ENCODE data around the gene PGLYRP2. TPM values are rescaled to one million over a fixed set of nuclear protein-coding genes. Genes with fewer than 3 reads are reported as not detected.

The PGLYRP2 gene
- polyA plus RNA-seq (2011; rRNA removed) (not detected in 2 replicates), polyA minus RNA-seq (2011; rRNA and poly(A)+ RNA removed) (not detected in 2 replicates)

GRCh38 chr19:15479391-15480345, at the start of gene PGLYRP2:
PGLYRP2 (minus strand) TSS chr19:15479501; CDS start chr19:15479371, 130 bp downstream.
- CTCF ChIA-PET, result interaction anchor here (0.7 to 1.5 kb wide), 4 partner anchors 13 to 379 kb away, joined by 3 to 4 read pairs (median 3); no protein-coding TSS in a partner anchor
- Histone ChIP-seq H3K4me3 (ENCODE audit: low read depth, low read length) (no peak within 1 kb of the TSS), H3K27me3 (ENCODE audit: control insufficient read depth, insufficient read depth, low read length) (no peaks in the 10 kb centered on the region; the same call in 1 of the 2 replicates), H3K36me3 (ENCODE audit: control insufficient read depth, insufficient read depth, low read length) (no peaks in the 10 kb centered on the region)
- TF ChIP-seq CTCF (IDR thresholded peaks at IDR 0.05; ENCODE audit: insufficient read depth, low read depth, low read length), result no peak
- POLR2A ChIA-PET, result no interaction called here
- DNase-seq (ENCODE audit: low read depth), result no peak

GRCh38 chr19:15527705-15528104, 48.4 kb upstream of the PGLYRP2 start:
- H3K27me3 ChIP-seq (ENCODE audit: control insufficient read depth, insufficient read depth, low read length), result no peaks in the 10 kb centered on the region
- DNase-seq (ENCODE audit: low read depth), result no peak
- no peaks in the 10 kb centered on the region for H3K36me3 ChIP-seq (ENCODE audit: control insufficient read depth, insufficient read depth, low read length)
- H3K4me3 ChIP-seq (ENCODE audit: low read depth, low read length), result no peak overlapping the region
- CTCF ChIA-PET, result no interaction called here
- TF ChIP-seq CTCF (IDR thresholded peaks at IDR 0.05; ENCODE audit: insufficient read depth, low read depth, low read length), result no peak
- POLR2A ChIA-PET, result no interaction called here

- TF ChIP-seq CTCF (IDR thresholded peaks at IDR 0.05; ENCODE audit: insufficient read depth, low read depth, low read length), result no peak
- DNase-seq (ENCODE audit: low read depth), result no peak
- Histone ChIP-seq H3K36me3 (ENCODE audit: control insufficient read depth, insufficient read depth, low read length) (no peaks in the 10 kb centered on the region), H3K27me3 (ENCODE audit: control insufficient read depth, insufficient read depth, low read length) (no peaks in the 10 kb centered on the region), H3K4me3 (ENCODE audit: low read depth, low read length) (no peak overlapping the region)
- ChIA-PET CTCF (no interaction called here), POLR2A (no interaction called here)
Measured at GRCh38 chr19:15526408-15526807, 47.1 kb upstream of the PGLYRP2 start.

- TF ChIP-seq CTCF (IDR thresholded peaks at IDR 0.05; ENCODE audit: insufficient read depth, low read depth, low read length), result no peak
- H3K36me3 ChIP-seq (ENCODE audit: control insufficient read depth, insufficient read depth, low read length), result no peaks in the 10 kb centered on the region
- DNase-seq (ENCODE audit: low read depth), result no peak
- H3K4me3 ChIP-seq (ENCODE audit: low read depth, low read length), result no peak overlapping the region
- no peaks in the 10 kb centered on the region for H3K27me3 ChIP-seq (ENCODE audit: control insufficient read depth, insufficient read depth, low read length)
- CTCF ChIA-PET, result no interaction called here
- POLR2A ChIA-PET, result no interaction called here
Measured at GRCh38 chr19:15525291-15525690, 46.0 kb upstream of the PGLYRP2 start.

- ChIA-PET POLR2A (no interaction called here), CTCF (no interaction called here)
- Histone ChIP-seq H3K4me3 (ENCODE audit: low read depth, low read length) (no peak overlapping the region), H3K36me3 (ENCODE audit: control insufficient read depth, insufficient read depth, low read length) (no peaks in the 10 kb centered on the region), H3K27me3 (ENCODE audit: control insufficient read depth, insufficient read depth, low read length) (no peaks in the 10 kb centered on the region)
- TF ChIP-seq CTCF (IDR thresholded peaks at IDR 0.05; ENCODE audit: insufficient read depth, low read depth, low read length), result no peak
- no peak for DNase-seq (ENCODE audit: low read depth)
Measured at GRCh38 chr19:15524781-15525180, 45.5 kb upstream of the PGLYRP2 start.
